Stomach (tissue), 9 donors: ENCODE measurements around the gene RIN2. TPM values are rescaled to one million over a fixed set of nuclear protein-coding genes. Genes with fewer than 3 reads are reported as not detected.
A peak's percentile ranks its signal among the peaks of the same experiment; 100 is the strongest.

Experiments used
- DNase-seq, 2 donors: peaks; one replicate each; pipeline versions ENCODE4 v3.0.0 to v3.0.0-alpha.2; 2013 to 2019
- H3K27ac ChIP-seq, 5 donors: fragments of 200-600 bp in 4 of 5; sonication (generic) in 4 of 5; one replicate each; pipeline ENCODE4 v1.5.1; 2013 to 2019; ENCODE audit warnings: mild to moderate bottlenecking in 1 of 5, moderate library complexity in 1 of 5
- H3K27me3 ChIP-seq, 3 donors: fragments of 200-600 bp; sonication (generic); one replicate each; pipeline ENCODE4 v1.5.1; 2017 to 2019; ENCODE audit warnings: mixed run types in 1 of 3
- H3K36me3 ChIP-seq, 4 donors: fragments of 200-600 bp; sonication (generic); 1 replicate in 3 of 4; 2 replicates in 1 of 4; pipeline ENCODE4 v1.5.1; 2016 to 2019
- H3K4me1 ChIP-seq, 4 donors: fragments of 200-600 bp; sonication (generic); one replicate each; pipeline ENCODE4 v1.5.1; 2016 to 2019
- H3K4me3 ChIP-seq, 4 donors: fragments of 200-600 bp; sonication (generic) in 3 of 4; one replicate each; pipeline ENCODE4 v1.5.1; 2016 to 2019; ENCODE audit warnings: mild to moderate bottlenecking in 1 of 4
- H3K9me3 ChIP-seq, 4 donors: fragments of 200-600 bp; sonication (generic); one replicate each; pipeline ENCODE4 v1.5.1; 2016 to 2019
- EP300 ChIP-seq: sonication (generic); formaldehyde crosslinking; IDR thresholded peaks from one replicate; pipeline ENCODE4 v1.6.1; 2017; ENCODE audit warnings: antibody characterized with exemption
- POLR2A ChIP-seq, 4 donors: fragments of 450-650 bp; IDR thresholded peaks; one replicate each; pipeline ENCODE4 v1.6.1; 2016; ENCODE audit warnings: antibody characterized with exemption in 4 of 4, control low read depth in 2 of 4, mild to moderate bottlenecking in 1 of 4, moderate library complexity in 1 of 4
- POLR2AphosphoS5 ChIP-seq, 3 donors: sonication (generic); formaldehyde crosslinking; IDR thresholded peaks; one replicate each; pipeline ENCODE4 v1.6.1; 2016; ENCODE audit warnings: antibody characterized with exemption in 3 of 3
- WGBS, 5 donors: extraction: QIAGEN DNeasy Blood & Tissue Kit in 3 of 5; methylation state at CpG; one replicate each; pipeline versions ENCODE4 v1.1.5 to v1.1.7; 2013 to 2018; 5-methylcytosine and 5-hydroxymethylcytosine counted together
- intact Hi-C: fragments of 100-400 bp; cut with DNase I; formaldehyde crosslinking; loops from one replicate; pipeline ENCODE4 v1.15.1; 2023; ENCODE audit warnings: low total_unique reads
- polyA plus RNA-seq, 3 donors: library from polyadenylated mRNA; stranded (reverse); fragments of 200-250 nt; gene quantifications; one replicate each; pipeline ENCODE4 v1.2.3, GENCODE V29; 2013
- total RNA-seq, 5 donors: library from RNA; depleted of rRNA; stranded (reverse); fragments of >200 nt; gene quantifications; one replicate each; pipeline versions ENCODE4 v1.1.0 to v1.2.3, GENCODE V29; 2014 to 2016
- TF ChIP-seq, protein P1 (sequence below), 7 experiments: fragments of 450-650 bp in 4 of 7; fragments of 200-600 bp in 3 of 7; sonication (generic) in 3 of 7; IDR thresholded peaks; one replicate each; pipeline ENCODE4 v1.5.1; 2016 to 2019; ENCODE audit warnings: antibody characterized with exemption in 7 of 7, control low read depth in 2 of 7, mild to moderate bottlenecking in 1 of 7
- donor health status: healthy with polysubstance abuse.
- donor health status: Bipolar disorder and iron deficiency.
- donor health status: healthy.

Gene RIN2
- total and polyA plus RNA-seq, 8 donors = 9.9 to 82.7 (median 27.0) TPM

DNA sequence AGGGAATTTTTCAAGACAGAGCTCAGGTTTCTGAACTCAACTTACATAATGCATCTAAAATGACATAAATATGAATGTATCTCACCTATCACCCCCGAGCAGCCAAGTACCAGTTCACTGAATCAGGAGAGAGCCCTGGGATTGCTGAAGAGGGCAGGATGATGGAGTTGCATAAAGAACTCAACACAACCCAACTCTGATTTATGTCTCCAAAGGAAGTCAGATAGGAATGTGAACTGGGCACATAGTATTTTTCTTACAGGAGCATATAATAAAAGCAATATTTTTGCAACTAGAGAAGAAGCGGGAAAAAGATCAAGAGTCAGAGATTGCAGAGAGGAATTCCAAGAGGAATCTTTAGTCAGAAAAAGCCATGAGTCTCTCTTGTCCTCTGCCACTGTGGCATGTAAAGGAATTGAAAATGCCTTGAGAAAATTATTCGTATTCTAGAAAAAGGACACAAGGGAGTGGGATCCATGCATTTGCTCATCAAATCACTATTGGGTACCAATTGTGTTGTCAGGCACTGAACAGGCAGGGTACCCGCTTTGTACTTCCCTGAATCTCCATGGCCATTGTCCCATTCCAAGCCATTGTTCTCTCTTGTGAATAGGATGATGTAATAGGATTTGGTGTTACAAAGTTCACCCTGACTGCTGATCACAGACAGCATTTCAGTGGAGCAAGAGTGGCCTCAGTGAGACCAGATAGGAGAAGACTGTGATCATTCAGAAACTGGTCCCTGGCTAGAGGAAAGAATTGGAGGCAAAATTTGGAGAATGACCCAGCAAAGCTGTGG, 16.3 kb downstream of the RIN2 start:
- Histone ChIP-seq H3K4me1 (peaks cover 0 to 62% (median 22%) of the 10 kb centered on the region in 4 donors), H3K27me3 (no peaks in the 10 kb centered on the region), H3K27ac (peak overlapping the region in 1 of 5 donors; percentile 9), H3K4me3 (no peak overlapping the region), H3K36me3 (peaks cover 0 to 4% (median 0%) of the 10 kb centered on the region in 4 donors), H3K9me3 (no peaks in the 10 kb centered on the region)
- no peak for DNase-seq
- TF ChIP-seq POLR2AphosphoS5 (IDR thresholded peaks at IDR 0.05) = no peak
- TF ChIP-seq EP300 = no peak
- TF ChIP-seq, protein P1, sequence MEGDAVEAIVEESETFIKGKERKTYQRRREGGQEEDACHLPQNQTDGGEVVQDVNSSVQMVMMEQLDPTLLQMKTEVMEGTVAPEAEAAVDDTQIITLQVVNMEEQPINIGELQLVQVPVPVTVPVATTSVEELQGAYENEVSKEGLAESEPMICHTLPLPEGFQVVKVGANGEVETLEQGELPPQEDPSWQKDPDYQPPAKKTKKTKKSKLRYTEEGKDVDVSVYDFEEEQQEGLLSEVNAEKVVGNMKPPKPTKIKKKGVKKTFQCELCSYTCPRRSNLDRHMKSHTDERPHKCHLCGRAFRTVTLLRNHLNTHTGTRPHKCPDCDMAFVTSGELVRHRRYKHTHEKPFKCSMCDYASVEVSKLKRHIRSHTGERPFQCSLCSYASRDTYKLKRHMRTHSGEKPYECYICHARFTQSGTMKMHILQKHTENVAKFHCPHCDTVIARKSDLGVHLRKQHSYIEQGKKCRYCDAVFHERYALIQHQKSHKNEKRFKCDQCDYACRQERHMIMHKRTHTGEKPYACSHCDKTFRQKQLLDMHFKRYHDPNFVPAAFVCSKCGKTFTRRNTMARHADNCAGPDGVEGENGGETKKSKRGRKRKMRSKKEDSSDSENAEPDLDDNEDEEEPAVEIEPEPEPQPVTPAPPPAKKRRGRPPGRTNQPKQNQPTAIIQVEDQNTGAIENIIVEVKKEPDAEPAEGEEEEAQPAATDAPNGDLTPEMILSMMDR (IDR thresholded peaks at IDR 0.05) = no peak
- no peak for TF ChIP-seq POLR2A (IDR thresholded peaks at IDR 0.05)
- 87 to 96% (median 92%) methylated on average over 4 of the region's 4 CpGs for WGBS, 5 donors
- intact Hi-C loops = loop anchor here (10.0 kb wide), 1 partner anchor 80 kb away; no protein-coding TSS in a partner anchor

DNA sequence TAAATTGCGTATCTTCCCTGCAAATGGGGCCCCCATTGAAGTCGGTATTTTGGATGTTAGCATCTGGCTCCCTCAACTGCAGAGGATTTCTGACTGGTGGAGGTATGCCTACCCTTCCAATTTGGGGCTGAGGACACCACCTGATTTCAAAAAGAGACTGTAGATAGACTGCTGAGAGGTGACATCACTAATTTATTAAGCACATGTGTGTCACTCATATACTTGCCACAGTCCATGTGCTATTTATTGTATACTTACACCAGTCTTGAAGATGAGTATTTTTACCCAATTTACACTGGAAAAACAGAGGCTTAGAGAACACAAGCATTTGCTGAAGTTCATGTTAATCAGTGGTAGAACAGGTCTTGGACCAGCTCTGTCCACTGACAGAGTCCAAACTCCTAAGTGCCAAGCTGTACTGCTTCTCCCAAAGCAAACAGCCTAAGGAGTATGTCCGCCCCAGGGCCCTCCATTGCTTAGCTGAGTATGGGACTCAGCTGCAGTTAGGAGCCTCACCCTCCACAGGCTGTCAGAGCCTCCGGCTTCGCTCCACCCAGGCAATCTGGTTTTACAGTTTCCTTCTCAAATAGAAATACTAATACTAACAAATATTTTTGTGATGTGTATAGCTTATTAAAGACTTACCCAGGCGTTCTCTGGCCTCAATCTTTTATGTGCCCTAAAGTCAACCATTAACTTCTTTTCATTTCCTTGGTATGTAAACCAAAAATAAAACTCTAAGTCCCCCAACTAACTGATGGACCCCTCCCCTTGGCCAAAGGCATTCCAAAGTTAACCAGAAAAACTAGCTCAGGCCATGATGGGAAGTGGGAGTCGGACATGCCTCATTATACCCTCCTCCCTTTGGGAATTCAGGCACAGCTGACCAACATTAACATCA, 17.5 kb downstream of the RIN2 start:
- no peak overlapping the region for H3K4me3 ChIP-seq
- H3K27me3 ChIP-seq = no peaks in the 10 kb centered on the region
- intact Hi-C loops = loop anchor here (10.0 kb wide), 1 partner anchor 81 kb away; no protein-coding TSS in a partner anchor
- TF ChIP-seq, protein P1 (IDR thresholded peaks at IDR 0.05) = no peak
- TF ChIP-seq POLR2A (IDR thresholded peaks at IDR 0.05) = no peak
- no peak for TF ChIP-seq EP300
- TF ChIP-seq POLR2AphosphoS5 (IDR thresholded peaks at IDR 0.05) = no peak
- peaks cover 0 to 4% (median 0%) of the 10 kb centered on the region in 4 donors for H3K36me3 ChIP-seq
- DNase-seq = peak; percentile 33 to 74
- no peaks in the 10 kb centered on the region for H3K9me3 ChIP-seq
- WGBS, 5 donors = 54 to 68% (median 58%) methylated on average over 7 of the region's 7 CpGs
- peaks cover 0 to 49% (median 22%) of the 10 kb centered on the region in 4 donors for H3K4me1 ChIP-seq
- H3K27ac ChIP-seq = peak overlapping the region in 3 of 5 donors; percentile 9 to 47 (median 25)

DNA sequence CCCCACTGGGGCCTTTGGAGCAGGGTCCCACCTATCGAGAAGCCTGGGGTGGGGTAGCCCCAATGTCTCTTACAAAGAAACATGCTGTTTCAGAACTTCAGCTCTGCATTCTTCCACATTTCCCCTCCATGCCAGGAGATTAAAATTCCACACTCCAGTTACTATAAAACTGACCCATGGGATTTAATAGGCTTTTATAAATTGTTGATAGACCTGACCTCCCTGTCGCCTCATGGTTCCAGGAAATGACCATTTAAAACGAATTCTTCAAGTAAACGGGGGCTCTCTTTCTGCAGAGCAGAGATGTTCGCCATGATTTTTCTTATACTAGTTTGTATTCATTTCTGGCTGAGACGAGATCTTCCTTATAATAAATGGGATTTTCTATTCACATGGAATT, 19.3 kb downstream of the RIN2 start:
- 54 to 77% (median 74%) methylated on average over 6 of the region's 6 CpGs for WGBS, 5 donors
- Histone ChIP-seq H3K27me3 (no peaks in the 10 kb centered on the region), H3K27ac (peak overlapping the region in 3 of 5 donors; percentile 31 to 40 (median 37)), H3K4me3 (no peak overlapping the region), H3K9me3 (no peaks in the 10 kb centered on the region), H3K4me1 (peaks cover 0 to 48% (median 22%) of the 10 kb centered on the region in 4 donors), H3K36me3 (peaks cover 0 to 4% (median 0%) of the 10 kb centered on the region in 4 donors)
- intact Hi-C loops = loop anchor here (10.0 kb wide), 1 partner anchor 83 kb away; no protein-coding TSS in a partner anchor
- DNase-seq = no peak
- TF ChIP-seq POLR2AphosphoS5 (IDR thresholded peaks at IDR 0.05) (no peak), POLR2A (IDR thresholded peaks at IDR 0.05) (no peak), EP300 (no peak)
- TF ChIP-seq, protein P1 (IDR thresholded peaks at IDR 0.05) = no peak

DNA sequence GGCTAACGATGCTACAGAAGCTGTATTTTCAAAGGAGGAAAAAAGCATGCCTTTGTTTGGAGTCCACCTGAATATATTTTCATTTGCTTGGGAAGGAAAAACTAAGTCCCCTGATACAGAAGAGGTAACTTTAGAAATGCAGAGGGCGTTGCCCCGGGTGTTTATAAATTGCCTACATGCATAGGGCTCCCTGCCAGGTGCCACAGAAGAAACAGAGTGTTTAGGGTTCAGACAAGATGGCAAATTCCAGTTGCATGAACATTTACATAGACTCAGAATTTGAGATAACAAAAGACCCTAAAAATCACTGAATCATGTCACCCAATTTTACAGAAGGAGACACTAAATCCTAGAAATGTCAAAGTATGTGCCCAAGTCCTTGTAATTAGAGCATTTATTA, 19.9 kb downstream of the RIN2 start:
- Histone ChIP-seq H3K4me3 (no peak overlapping the region), H3K36me3 (no peaks in the 10 kb centered on the region), H3K9me3 (no peaks in the 10 kb centered on the region), H3K27me3 (no peaks in the 10 kb centered on the region), H3K27ac (peak overlapping the region in 3 of 5 donors; percentile 37 to 52 (median 52)), H3K4me1 (peaks cover 0 to 48% (median 22%) of the 10 kb centered on the region in 4 donors)
- intact Hi-C loops = loop anchor here (10.0 kb wide), 1 partner anchor 83 kb away; no protein-coding TSS in a partner anchor
- no peak for TF ChIP-seq POLR2AphosphoS5 (IDR thresholded peaks at IDR 0.05)
- TF ChIP-seq POLR2A (IDR thresholded peaks at IDR 0.05) = no peak
- no peak for TF ChIP-seq EP300
- WGBS, 5 donors = 69 to 85% (median 73%) methylated on average over 3 of the region's 3 CpGs
- no peak for DNase-seq
